GM10266 (cell line): Measurements from ENCODE around the gene SLC9A3.

Source experiments
- DNase-seq: peaks from one replicate; pipeline ENCODE4 v3.0.0; 2012; ENCODE audit errors: extremely low spot score
- TF ChIP-seq, protein P1 (sequence below): IDR thresholded peaks from 2 replicates; pipeline ENCODE4 v1.5.1; 2012; ENCODE audit warnings: mild to moderate bottlenecking, low read depth; ENCODE audit not compliant: control insufficient read depth, insufficient read depth; ENCODE audit errors: missing control alignments

The SLC9A3 gene

DNA sequence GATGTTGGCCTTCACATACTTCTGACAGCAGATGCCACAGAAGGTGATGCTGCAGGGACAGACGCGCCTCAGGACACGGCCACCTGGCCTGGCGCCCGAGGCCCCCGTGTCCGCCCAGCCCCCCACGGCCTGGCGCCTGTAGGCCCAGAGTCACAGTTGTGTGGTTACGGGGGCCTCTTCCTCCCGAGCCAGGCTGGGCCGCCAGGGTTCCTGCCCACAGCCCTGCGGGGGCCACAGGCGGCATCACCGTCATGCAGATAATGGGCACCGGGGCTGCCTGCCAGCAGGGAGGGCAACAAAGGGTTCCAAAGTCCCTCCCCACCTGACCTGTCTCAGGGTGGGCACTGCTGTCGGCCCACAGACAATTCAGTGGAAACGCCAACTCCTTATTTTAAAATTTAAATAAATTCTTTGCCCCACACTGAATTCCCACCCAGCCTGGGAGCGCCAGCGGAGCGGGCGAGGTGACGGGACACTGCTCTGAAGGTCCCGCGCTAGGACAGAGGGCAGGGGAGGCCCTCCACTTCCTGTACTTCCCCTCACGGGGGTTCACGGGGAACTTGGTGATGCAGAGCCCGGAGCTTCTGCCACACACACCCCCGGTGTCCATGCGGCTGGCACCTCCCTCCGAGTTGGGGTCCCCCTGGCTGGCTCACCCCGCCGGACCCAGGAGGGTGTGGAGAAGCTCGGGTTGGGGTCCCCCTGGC lies 40.7 kb downstream of the SLC9A3 start:
- DNase-seq = no peak
- TF ChIP-seq, protein P1, sequence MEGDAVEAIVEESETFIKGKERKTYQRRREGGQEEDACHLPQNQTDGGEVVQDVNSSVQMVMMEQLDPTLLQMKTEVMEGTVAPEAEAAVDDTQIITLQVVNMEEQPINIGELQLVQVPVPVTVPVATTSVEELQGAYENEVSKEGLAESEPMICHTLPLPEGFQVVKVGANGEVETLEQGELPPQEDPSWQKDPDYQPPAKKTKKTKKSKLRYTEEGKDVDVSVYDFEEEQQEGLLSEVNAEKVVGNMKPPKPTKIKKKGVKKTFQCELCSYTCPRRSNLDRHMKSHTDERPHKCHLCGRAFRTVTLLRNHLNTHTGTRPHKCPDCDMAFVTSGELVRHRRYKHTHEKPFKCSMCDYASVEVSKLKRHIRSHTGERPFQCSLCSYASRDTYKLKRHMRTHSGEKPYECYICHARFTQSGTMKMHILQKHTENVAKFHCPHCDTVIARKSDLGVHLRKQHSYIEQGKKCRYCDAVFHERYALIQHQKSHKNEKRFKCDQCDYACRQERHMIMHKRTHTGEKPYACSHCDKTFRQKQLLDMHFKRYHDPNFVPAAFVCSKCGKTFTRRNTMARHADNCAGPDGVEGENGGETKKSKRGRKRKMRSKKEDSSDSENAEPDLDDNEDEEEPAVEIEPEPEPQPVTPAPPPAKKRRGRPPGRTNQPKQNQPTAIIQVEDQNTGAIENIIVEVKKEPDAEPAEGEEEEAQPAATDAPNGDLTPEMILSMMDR = no peak

DNA sequence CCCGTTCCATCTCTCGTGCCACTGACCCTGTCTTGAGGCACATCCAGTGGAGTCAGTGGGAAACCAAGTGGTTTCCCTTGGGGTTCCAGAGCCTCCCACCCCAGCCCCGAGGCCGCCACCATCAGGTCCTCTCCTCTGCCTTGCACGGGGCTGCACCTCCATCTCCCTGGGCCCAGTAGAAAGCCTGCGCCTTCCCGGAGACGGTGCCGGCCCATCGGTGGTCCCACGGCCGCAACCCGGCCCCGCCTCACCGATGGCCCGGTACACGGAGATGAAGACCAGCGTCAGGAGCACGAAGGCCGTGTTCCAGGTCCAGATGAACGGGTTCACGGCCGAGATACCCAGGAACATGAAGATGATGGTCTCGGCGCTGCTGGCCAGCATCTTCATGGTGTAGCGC lies 41.2 kb downstream of the SLC9A3 start:
- no peak for DNase-seq
- TF ChIP-seq, protein P1 = no peak

DNA sequence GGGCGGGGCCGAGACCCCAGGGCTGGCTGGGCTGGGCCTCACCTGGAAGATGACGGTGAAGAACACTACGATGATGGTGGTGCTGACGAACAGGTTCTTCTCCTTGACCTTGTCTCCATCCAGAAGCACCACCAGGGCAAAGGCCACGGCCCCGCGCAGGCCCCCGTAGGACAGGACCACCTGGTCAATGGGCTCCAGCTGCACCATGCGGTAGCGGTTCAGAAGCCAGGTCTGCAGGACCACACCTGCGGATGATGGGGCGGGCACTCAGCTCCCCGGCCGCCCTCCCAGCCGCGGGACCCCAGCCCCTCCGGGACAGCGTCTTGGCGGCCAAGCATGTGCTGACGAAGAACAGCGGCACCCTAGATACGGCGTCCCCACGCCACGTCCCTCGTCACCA lies 41.7 kb downstream of the SLC9A3 start:
- DNase-seq = no peak
- TF ChIP-seq, protein P1 = no peak

DNA sequence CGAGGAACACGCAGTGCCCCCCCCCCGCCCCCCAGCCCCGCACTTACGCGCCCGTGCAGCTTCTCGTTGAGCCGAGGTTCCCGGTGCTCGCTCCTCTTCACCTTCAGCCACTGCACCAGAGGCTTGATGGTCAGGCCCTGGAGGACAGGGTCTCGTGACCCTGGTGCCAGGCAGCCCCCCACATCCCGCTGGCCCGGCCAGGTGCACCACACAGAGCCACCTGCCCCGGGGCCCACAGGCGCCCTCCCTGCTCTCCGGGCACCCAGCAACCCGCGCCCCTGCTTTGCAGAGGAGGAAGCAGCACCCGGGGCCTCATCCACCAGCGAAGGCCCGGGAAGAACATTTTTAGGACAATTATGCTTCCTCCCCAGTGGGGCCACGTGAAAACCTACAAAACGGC lies 42.2 kb downstream of the SLC9A3 start:
- no peak for DNase-seq
- TF ChIP-seq, protein P1 = no peak

DNA sequence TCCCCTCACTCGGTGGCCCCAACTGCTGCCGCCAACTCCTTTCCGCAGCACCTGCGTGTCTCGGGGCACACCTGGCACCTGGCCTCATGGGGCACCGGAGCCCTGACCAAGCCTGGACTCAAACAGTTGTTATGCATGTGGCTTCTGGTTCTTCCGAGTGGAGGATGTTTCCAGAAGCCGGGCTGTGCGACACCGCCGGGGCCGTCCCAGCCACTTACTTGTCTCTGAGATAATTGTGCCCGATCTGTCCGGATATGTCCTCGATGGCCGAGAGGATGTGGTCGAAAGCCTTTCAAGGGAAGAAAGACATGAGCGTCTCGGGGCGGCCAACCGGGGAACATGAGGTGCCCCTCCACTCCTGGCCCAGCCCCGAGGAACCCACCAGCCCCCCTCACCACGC lies 42.9 kb downstream of the SLC9A3 start:
- no peak for DNase-seq
- TF ChIP-seq, protein P1 = no peak

DNA sequence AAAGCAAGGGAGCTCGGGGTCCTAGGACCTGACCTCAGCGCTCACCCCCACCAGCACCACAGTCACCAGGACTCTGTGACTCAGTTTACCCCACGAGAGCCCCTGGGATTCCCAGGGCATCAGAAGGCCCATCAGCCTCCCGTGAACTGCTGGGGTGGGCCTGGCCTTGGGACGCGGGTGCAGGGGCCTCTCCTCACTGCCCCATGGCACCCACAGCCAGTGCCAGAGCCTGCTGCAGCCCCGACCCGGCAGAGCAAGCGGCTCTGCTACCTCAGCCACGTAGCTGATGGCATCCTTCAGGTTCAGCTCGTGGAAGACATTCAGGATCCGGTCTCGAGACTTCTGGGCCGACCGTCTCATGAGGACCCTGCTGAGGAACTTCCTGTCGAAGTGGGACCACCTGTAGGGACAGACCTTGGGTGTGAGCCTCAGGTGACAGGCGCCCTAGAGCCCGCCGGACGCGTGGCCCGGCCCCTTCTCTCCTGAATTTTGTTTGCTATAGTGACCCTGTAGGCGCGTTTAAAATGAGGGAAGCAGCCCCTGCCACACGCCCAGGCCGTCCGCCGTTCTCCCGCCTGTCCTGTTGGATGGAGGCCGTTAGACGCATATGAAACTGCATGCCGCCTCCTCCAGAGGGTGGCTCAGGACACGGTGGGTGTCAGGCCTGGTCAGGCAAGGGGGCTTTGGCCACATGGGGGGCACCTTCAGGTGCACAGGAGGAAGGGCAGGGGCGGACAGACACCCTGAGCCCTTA lies 44.5 kb downstream of the SLC9A3 start:
- TF ChIP-seq, protein P1 = no peak

DNA sequence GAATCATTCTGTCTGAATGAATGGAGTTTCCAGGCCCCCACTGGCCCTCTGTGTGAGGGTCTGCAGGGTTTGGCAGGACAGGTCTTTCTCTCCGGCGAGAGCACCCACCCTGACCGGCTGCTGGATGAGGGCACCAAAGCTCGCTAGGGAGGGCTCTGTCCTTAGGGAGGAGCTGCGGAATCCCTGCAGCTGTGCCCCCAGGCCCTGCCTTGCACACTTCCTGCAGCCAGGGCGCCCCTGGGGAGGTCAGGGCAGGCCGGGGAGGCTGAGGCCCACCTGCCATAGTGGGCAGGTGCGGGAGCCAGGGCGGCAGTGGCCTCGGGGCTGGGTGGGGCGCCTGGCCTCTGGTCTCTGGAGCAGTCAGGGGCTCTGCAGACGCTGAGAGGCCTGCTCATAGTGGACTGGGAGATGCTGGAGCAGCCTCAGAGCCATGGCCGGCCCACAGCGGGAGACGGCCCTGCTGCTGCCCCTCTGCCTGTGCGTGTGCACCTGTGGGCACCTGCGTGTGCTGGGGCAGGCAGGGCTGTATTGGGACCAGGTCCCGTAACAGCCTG lies 45.2 kb downstream of the SLC9A3 start:
- no peak for DNase-seq
- TF ChIP-seq, protein P1 = no peak

More for the DNA sequence above, 44.5 kb downstream of the SLC9A3 start:
- no peak for DNase-seq
